Gastroesophageal sphincter (tissue), 3 donors: Measurements from ENCODE around the gene MRPL44.

Source experiments
- EP300 ChIP-seq: sonication (generic); formaldehyde crosslinking; IDR thresholded peaks from one replicate; pipeline ENCODE4 v1.6.1; 2017; ENCODE audit warnings: antibody characterized with exemption, mild to moderate bottlenecking
- POLR2A ChIP-seq, 2 donors: fragments of 450-650 bp; IDR thresholded peaks; one replicate each; pipeline ENCODE4 v1.6.1; 2017; ENCODE audit warnings: antibody characterized with exemption in 2 of 2, mild to moderate bottlenecking in 2 of 2, moderate library complexity in 1 of 2
- POLR2AphosphoS5 ChIP-seq: sonication (generic); formaldehyde crosslinking; IDR thresholded peaks from one replicate; pipeline ENCODE4 v1.6.1; 2017; ENCODE audit warnings: antibody characterized with exemption
- TF ChIP-seq, protein P1 (sequence below), 4 experiments: fragments of 200-600 bp in 2 of 4; fragments of 450-650 bp in 2 of 4; sonication (generic) in 1 of 4; IDR thresholded peaks; one replicate each; pipeline ENCODE4 v1.5.1; 2017 to 2019; ENCODE audit warnings: antibody characterized with exemption in 4 of 4, mild to moderate bottlenecking in 2 of 4, moderate library complexity in 2 of 4

DNA sequence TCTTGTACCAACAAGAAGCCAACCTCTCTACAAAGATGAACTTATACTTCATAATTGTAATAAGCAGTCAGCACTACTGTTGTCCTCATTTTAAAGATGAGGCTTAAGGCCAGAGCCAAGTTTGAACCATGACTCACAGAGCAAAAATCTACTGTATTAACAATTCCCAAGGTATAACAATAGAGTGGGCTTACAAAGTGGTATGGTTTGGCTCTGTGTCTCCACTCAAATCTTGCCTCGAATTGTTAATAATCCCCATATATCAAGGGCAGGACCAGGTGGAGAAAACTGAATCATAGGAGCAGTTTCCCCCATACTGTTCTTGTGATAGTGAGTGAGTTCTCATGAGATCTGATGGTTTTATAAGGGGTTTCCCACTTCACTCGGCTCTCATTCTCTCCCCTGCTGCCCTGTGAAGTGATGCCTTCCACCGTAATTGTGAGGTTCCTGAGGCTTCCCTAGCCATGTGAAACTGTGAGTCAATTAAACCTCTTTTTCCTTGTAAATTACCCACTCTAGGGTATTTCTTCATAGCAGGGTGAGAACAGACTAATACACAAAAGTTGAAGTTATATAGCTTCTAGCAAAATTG, 19.5 kb downstream of the MRPL44 start:
- TF ChIP-seq, protein P1, sequence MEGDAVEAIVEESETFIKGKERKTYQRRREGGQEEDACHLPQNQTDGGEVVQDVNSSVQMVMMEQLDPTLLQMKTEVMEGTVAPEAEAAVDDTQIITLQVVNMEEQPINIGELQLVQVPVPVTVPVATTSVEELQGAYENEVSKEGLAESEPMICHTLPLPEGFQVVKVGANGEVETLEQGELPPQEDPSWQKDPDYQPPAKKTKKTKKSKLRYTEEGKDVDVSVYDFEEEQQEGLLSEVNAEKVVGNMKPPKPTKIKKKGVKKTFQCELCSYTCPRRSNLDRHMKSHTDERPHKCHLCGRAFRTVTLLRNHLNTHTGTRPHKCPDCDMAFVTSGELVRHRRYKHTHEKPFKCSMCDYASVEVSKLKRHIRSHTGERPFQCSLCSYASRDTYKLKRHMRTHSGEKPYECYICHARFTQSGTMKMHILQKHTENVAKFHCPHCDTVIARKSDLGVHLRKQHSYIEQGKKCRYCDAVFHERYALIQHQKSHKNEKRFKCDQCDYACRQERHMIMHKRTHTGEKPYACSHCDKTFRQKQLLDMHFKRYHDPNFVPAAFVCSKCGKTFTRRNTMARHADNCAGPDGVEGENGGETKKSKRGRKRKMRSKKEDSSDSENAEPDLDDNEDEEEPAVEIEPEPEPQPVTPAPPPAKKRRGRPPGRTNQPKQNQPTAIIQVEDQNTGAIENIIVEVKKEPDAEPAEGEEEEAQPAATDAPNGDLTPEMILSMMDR (IDR thresholded peaks at IDR 0.05) = no peak
- TF ChIP-seq POLR2AphosphoS5 = no peak
- TF ChIP-seq EP300 = no peak
- no peak for TF ChIP-seq POLR2A (IDR thresholded peaks at IDR 0.05)
